AG04449 (cell line): ENCODE results near the gene LRP10.
A peak's percentile ranks its signal among the peaks of the same experiment; 100 is the strongest.

Experiments used
- CTCF ChIA-PET: fragments of 350-600 bp; formaldehyde crosslinking; extraction: SDS; loops from one replicate; lab custom pipeline; 2021; ENCODE audit warnings: antibody characterized with exemption; lab: Yijun Ruan, JAX
- POLR2A ChIA-PET: fragments of 400-600, 350-600 bp; formaldehyde crosslinking; extraction: SDS; loops from one replicate; lab custom pipeline; 2020; ENCODE audit warnings: antibody characterized with exemption, inconsistent platforms; lab: Yijun Ruan, JAX
- DNase-seq: peaks from one replicate; pipeline ENCODE4 v3.0.0-alpha.2; 2010; ENCODE audit warnings: low read depth, low spot score
- H3K4me3 ChIP-seq: 2 replicates; pipeline ENCODE4 v1.5.1; 2011; ENCODE audit warnings: low read depth, mild to moderate bottlenecking, control low read depth, low read length
- CTCF ChIP-seq: IDR thresholded peaks from one replicate; pipeline ENCODE4 v1.5.1; 2011; ENCODE audit warnings: mild to moderate bottlenecking, moderate library complexity, low read length, control low read depth, inconsistent platforms; ENCODE audit not compliant: insufficient read depth; ENCODE audit errors: missing control alignments

Gene LRP10

DNA sequence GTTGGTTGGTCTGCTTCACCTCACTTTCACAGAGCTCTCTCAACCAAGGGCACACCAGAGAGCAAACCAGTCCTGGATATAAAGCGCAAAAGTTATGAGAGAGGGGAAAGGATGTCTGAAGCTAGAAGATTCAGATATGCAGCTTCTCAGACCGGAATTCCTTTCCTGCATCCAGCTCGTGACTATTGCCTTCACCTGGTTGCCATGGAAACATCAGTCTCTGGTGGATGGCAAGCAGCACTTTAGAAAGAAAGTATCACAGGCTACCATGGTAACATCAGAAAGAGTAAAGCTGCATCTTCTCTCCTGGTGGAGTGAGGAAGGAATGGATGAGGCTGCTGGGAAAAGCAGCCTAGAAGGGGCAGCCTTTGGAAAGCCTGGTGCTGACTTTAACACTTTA, 25.2 kb downstream of the LRP10 start:
- ChIA-PET POLR2A (interaction anchor here (1.2 kb wide), 1 partner anchor 15 kb away, joined by 5 read pairs; no protein-coding TSS in a partner anchor), CTCF (interaction anchor here (0.8 to 12.7 kb wide), 15 partner anchors 14 to 505 kb away, joined by 3 to 164 read pairs (median 4); partner anchors contain the start of genes LRP10, PRMT5 and REM2)
- no peak for TF ChIP-seq CTCF
- H3K4me3 ChIP-seq, result no peak overlapping the region
- DNase-seq, result no peak

DNA sequence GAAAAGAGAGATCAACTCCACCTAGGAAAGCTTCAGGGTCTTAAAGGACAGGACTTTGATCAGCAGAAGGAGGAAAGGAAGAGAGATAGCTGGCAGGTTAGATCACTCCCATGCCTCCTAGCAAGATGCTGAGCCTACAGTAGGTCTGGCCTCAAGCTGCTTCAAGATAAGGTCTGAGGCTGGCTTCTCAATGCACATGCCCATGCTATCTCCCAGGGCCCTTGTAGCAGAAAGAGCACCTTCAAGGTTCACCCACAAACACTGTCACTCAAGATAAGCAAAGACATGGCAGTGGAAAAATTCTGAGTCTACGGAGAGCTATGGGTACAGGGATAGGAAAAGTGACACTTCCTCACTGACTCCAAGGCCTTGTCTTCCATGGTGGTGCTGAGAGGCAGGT, 25.8 kb downstream of the LRP10 start:
- no peak for TF ChIP-seq CTCF
- no peak for DNase-seq
- H3K4me3 ChIP-seq, result no peak overlapping the region
- POLR2A ChIA-PET, result interaction anchor here (1.0 to 1.2 kb wide), 2 partner anchors 15 to 26 kb away, joined by 4 to 5 read pairs; partner anchors contain the start of gene LRP10
- CTCF ChIA-PET, result interaction anchor here (0.8 to 12.7 kb wide), 11 partner anchors 15 to 342 kb away, joined by 3 to 164 read pairs (median 7); partner anchors contain the start of genes LRP10, PRMT5 and REM2

- DNase-seq, result peak; percentile 51
- no peak for TF ChIP-seq CTCF
- POLR2A ChIA-PET, result interaction anchor here (0.5 to 1.2 kb wide), 5 partner anchors 10 to 47 kb away, joined by 3 to 8 read pairs (median 3); partner anchors contain the start of gene LRP10
- CTCF ChIA-PET, result interaction anchor here (0.6 to 12.7 kb wide), 16 partner anchors 9 to 677 kb away, joined by 3 to 164 read pairs (median 14); partner anchors contain the start of genes LRP10, RBM23 and REM2
- no peak overlapping the region for H3K4me3 ChIP-seq
These were observed 27.0 kb downstream of the LRP10 start for GRCh38 chr14:22898302-22899090.

DNA sequence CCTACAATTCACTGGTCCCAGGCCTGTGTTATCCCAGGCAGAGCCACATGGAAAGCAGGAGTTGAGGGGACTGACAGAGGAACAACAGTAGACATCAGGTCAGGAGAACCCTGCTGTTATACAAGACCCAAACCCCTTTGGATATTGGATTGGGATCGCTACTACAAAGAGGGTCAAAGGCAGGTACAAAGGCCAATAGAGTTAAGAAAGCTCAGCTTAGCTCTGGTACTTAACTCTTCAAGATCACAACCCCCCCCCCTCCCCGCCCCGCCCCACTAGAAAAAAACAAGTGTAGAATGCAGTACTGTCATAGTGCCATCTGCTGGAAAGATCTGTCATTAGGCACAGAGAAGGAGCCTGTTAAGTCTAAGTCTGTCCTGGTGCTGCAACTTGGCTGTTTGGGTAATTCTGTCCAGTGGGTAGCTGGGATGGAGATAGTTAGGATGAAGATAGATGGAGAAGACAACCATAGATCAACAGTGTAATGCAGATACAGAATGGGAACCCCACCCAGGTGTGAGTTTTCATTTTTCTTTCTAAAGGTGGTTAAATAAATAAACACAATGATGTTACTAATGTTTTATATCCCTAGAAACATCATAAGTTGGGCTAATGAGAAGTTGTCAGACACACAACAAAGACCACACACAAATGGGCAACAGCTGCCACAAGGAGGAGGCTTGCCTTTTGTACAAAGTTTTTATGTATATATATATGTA, 28.7 kb downstream of the LRP10 start:
- CTCF ChIA-PET, result interaction anchor here (0.6 to 12.7 kb wide), 47 partner anchors 8 to 516 kb away, joined by 3 to 164 read pairs (median 5); partner anchors contain the start of genes AJUBA, LRP10, MMP14 and PRMT5
- POLR2A ChIA-PET, result interaction anchor here (0.7 to 1.0 kb wide), 2 partner anchors 9 to 16 kb away, joined by 3 to 4 read pairs; no protein-coding TSS in a partner anchor
- DNase-seq, result no peak
- peak; percentile 72 for TF ChIP-seq CTCF
- no peak overlapping the region for H3K4me3 ChIP-seq

GRCh38 chr14:22901799-22902198, 30.3 kb downstream of the LRP10 start:
- POLR2A ChIA-PET, result interaction anchor here (0.9 kb wide), 1 partner anchor 17 kb away, joined by 4 read pairs; no protein-coding TSS in a partner anchor

More at GRCh38 chr14:22901799-22902198, 30.3 kb downstream of the LRP10 start:
- no peak overlapping the region for H3K4me3 ChIP-seq
- no peak for TF ChIP-seq CTCF
- DNase-seq, result no peak
- CTCF ChIA-PET, result interaction anchor here (0.7 to 12.7 kb wide), 21 partner anchors 9 to 513 kb away, joined by 3 to 164 read pairs (median 11); partner anchors contain the start of genes LRP10, MMP14, PRMT5 and RBM23
